Measurements from ENCODE around the gene MYLK2.

MYLK2 gene

GRCh38 chr20:31781945-31782344, 37.2 kb upstream of the MYLK2 start:
- Histone ChIP-seq H3K4me3 (ENCODE audit: low read depth in 1 of 2, low read length in 1 of 2) (no peak overlapping the region), H3K27ac (no peak overlapping the region), H3K9me3 (no peaks in the 10 kb centered on the region), H3K36me3 (peaks cover 82% of the 10 kb centered on the region), H3K4me1 (ENCODE audit: control insufficient read depth in 1 of 2, insufficient read depth in 1 of 2, low read depth in 1 of 2, low read length in 1 of 2) (no peaks in the 10 kb centered on the region), H3K27me3 (no peaks in the 10 kb centered on the region)
- TF ChIP-seq, protein P1, sequence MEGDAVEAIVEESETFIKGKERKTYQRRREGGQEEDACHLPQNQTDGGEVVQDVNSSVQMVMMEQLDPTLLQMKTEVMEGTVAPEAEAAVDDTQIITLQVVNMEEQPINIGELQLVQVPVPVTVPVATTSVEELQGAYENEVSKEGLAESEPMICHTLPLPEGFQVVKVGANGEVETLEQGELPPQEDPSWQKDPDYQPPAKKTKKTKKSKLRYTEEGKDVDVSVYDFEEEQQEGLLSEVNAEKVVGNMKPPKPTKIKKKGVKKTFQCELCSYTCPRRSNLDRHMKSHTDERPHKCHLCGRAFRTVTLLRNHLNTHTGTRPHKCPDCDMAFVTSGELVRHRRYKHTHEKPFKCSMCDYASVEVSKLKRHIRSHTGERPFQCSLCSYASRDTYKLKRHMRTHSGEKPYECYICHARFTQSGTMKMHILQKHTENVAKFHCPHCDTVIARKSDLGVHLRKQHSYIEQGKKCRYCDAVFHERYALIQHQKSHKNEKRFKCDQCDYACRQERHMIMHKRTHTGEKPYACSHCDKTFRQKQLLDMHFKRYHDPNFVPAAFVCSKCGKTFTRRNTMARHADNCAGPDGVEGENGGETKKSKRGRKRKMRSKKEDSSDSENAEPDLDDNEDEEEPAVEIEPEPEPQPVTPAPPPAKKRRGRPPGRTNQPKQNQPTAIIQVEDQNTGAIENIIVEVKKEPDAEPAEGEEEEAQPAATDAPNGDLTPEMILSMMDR (IDR thresholded peaks at IDR 0.05) = no peak

DNA sequence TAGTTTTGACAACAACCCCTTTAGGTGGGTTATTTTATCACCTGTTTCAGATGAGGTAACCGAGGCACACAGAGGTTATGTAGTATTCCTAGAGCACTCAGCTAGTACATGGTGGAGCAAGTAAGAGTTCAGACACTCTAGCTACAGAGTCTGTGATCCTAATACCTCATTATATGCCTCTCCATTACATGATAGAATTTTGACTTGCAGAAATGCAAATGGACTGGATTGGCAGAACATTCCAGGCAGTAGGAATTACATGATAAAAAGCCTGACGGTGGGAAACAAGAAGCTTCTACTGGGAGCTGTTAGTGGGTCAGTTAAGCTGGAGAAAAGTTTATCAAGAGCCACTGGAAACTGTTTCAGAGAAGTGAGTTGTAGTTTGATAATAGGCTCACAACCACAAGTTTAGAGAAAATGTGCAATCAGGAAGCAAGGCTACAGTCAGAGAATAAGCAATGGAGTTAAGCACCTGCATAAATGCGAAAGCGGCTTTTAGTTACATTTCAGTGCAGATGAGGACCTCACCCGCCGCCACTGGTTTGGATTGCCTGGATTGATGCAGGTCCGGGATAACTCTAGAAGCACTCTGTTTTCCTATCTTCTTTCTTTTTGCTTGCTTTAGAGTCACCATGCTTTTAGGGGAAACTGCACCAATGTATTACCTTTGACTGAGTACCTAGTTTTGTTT, 34.7 kb upstream of the MYLK2 start:
- H3K36me3 ChIP-seq = peaks cover 78% of the 10 kb centered on the region

GRCh38 chr20:31785089-31785488, 34.1 kb upstream of the MYLK2 start:
- H3K36me3 ChIP-seq = peaks cover 78% of the 10 kb centered on the region

More for the DNA sequence above, 34.7 kb upstream of the MYLK2 start:
- Histone ChIP-seq H3K4me1 (ENCODE audit: control insufficient read depth in 1 of 2, insufficient read depth in 1 of 2, low read depth in 1 of 2, low read length in 1 of 2) (no peaks in the 10 kb centered on the region), H3K4me3 (ENCODE audit: low read depth in 1 of 2, low read length in 1 of 2) (no peak overlapping the region), H3K27me3 (no peaks in the 10 kb centered on the region), H3K9me3 (no peaks in the 10 kb centered on the region), H3K27ac (no peak overlapping the region)
- TF ChIP-seq, protein P1 (IDR thresholded peaks at IDR 0.05) = no peak

DNA sequence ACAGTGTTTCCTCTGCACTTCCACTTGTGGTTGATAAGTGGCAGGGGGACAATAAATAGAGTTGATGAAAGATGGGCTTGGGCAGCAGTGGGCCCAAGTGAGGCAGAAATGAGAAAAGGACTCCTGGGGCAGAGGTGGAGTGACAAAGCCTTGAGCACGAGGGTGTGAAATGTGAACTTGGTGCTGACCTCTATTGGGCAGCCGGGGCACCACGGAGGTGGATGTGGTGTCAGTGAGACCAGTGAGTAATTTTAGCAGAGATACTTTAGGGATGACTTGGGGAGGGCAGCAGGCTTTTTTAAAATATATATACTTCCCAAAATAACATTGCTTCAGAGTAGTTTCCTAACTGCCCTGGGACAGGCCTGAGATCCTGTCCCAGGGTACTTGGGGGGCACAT, 30.6 kb upstream of the MYLK2 start:
- no peak overlapping the region for H3K4me3 ChIP-seq (ENCODE audit: low read depth in 1 of 2, low read length in 1 of 2)
- TF ChIP-seq, protein P1 (IDR thresholded peaks at IDR 0.05) = no peak
- H3K27me3 ChIP-seq = no peaks in the 10 kb centered on the region
- no peaks in the 10 kb centered on the region for H3K9me3 ChIP-seq
- no peaks in the 10 kb centered on the region for H3K4me1 ChIP-seq (ENCODE audit: control insufficient read depth in 1 of 2, insufficient read depth in 1 of 2, low read depth in 1 of 2, low read length in 1 of 2)
- H3K27ac ChIP-seq = no peak overlapping the region
- peaks cover 85% of the 10 kb centered on the region for H3K36me3 ChIP-seq

More at GRCh38 chr20:31785089-31785488, 34.1 kb upstream of the MYLK2 start:
- Histone ChIP-seq H3K27me3 (no peaks in the 10 kb centered on the region), H3K27ac (no peak overlapping the region), H3K9me3 (no peaks in the 10 kb centered on the region), H3K4me3 (ENCODE audit: low read depth in 1 of 2, low read length in 1 of 2) (no peak overlapping the region), H3K4me1 (ENCODE audit: control insufficient read depth in 1 of 2, insufficient read depth in 1 of 2, low read depth in 1 of 2, low read length in 1 of 2) (no peaks in the 10 kb centered on the region)
- TF ChIP-seq, protein P1 (IDR thresholded peaks at IDR 0.05) = no peak

GRCh38 chr20:31790401-31790800, 28.8 kb upstream of the MYLK2 start:
- Histone ChIP-seq H3K4me3 (ENCODE audit: low read depth in 1 of 2, low read length in 1 of 2) (no peak overlapping the region), H3K4me1 (ENCODE audit: control insufficient read depth in 1 of 2, insufficient read depth in 1 of 2, low read depth in 1 of 2, low read length in 1 of 2) (no peaks in the 10 kb centered on the region), H3K36me3 (peaks cover 85% of the 10 kb centered on the region), H3K27me3 (no peaks in the 10 kb centered on the region), H3K27ac (no peak overlapping the region), H3K9me3 (no peaks in the 10 kb centered on the region)
- TF ChIP-seq, protein P1 (IDR thresholded peaks at IDR 0.05) = no peak

All from neutrophil (primary cell).